Astrocyte of the spinal cord (primary cell): ENCODE data around the gene TMEM176B.

ENCODE experiments used
- DNase-seq: peaks from one replicate; pipeline ENCODE4 v3.0.0; 2011; ENCODE audit warnings: low read depth, low spot score
- H3K4me3 ChIP-seq: 2 replicates; pipeline ENCODE4 v1.5.1; 2011; ENCODE audit warnings: low read depth, mild to moderate bottlenecking, low read length, moderate library complexity
- in situ Hi-C: cut with HindIII; loops from 2 replicates; pipeline ENCODE4 v1.10.0; 2017; ENCODE audit warnings: low sequenced_read_pairs
- TF ChIP-seq, protein P1 (sequence below): IDR thresholded peaks from 2 replicates; pipeline ENCODE4 v1.5.1; 2012; ENCODE audit warnings: low read depth, mild to moderate bottlenecking, low read length, inconsistent platforms

TMEM176B gene

DNA sequence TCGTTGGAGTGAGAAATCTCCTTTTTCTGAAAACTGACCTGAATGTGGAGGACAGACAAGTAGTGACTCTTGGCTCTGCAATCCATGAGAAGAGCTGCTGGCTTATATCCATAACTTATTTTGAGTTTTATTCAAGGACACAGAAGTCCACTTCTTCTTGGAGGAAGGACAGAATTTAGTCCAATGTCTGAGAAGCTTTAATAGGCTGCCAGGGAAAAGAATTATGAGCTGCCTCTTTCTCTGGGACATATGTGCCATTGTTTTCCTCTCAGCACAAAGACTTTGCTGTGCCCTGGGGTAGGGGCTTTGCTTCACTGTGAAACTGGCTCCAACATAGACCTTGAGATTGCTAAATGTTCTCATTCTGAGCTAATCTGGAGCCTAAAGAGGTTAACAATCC lies 31.7 kb upstream of the TMEM176B start:
- no peak overlapping the region for H3K4me3 ChIP-seq
- TF ChIP-seq, protein P1, sequence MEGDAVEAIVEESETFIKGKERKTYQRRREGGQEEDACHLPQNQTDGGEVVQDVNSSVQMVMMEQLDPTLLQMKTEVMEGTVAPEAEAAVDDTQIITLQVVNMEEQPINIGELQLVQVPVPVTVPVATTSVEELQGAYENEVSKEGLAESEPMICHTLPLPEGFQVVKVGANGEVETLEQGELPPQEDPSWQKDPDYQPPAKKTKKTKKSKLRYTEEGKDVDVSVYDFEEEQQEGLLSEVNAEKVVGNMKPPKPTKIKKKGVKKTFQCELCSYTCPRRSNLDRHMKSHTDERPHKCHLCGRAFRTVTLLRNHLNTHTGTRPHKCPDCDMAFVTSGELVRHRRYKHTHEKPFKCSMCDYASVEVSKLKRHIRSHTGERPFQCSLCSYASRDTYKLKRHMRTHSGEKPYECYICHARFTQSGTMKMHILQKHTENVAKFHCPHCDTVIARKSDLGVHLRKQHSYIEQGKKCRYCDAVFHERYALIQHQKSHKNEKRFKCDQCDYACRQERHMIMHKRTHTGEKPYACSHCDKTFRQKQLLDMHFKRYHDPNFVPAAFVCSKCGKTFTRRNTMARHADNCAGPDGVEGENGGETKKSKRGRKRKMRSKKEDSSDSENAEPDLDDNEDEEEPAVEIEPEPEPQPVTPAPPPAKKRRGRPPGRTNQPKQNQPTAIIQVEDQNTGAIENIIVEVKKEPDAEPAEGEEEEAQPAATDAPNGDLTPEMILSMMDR = no peak
- DNase-seq = no peak
- in situ Hi-C loops = no loop called here

DNA sequence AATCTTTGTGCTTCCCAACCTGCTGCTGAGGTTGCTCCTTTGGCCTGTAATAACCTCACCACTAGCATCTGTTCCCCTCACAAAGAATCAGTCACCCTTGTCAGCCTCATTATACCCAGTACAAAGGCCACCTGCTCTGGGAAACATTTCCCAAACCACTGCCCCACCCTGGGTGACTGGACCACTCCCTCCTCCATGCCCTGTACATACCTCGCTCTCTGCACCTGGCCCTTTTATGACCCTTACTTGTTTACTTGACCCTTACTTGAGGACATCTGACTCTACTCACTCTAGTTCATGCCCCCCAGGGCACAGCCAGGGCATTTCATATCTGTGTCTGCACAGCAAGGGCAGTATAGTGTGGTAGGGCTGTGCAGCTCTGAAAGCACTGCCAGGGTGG lies 30.8 kb upstream of the TMEM176B start:
- DNase-seq = no peak
- TF ChIP-seq, protein P1 = no peak
- in situ Hi-C loops = no loop called here
- H3K4me3 ChIP-seq = no peak overlapping the region

DNA sequence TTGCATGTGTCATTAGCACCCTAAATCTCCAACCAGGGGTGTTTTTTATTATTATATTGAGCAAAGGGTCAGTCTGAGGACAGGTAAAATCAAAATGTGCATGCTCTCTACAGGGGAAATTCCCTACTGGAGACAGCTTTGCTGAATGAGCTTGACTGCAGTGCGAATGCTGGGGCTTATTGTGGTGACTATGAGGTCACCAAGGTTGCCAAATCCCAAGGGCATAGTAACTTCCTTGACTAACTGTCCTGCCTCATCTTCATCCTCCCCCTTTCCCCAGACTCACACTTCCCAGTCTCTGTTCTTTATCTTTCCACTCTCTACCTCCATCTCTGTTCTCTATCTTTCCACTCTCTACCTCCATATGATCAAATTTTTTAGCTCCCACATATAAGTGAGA lies 29.3 kb upstream of the TMEM176B start:
- no peak for DNase-seq
- TF ChIP-seq, protein P1 = no peak
- H3K4me3 ChIP-seq = no peak overlapping the region
- in situ Hi-C loops = no loop called here

DNA sequence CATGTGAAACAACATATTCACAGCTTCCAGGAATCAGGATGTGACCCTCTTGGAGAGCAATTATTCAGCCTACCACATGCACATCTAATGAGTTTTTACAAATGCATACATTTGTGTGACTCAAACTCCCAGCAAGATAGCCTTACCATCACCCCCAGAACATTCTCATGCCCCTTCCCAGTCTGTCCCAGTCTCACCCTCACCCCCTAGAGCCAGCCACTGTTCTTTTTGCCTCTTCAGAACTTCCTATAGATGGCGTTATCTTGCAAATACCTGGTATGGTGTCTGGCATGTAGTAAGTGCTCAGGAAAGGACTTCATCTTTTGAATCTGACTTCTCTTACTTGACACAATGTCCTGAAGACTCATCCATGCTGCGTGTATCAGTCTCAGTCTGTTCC lies 28.2 kb upstream of the TMEM176B start:
- TF ChIP-seq, protein P1 = no peak
- no peak overlapping the region for H3K4me3 ChIP-seq
- in situ Hi-C loops = no loop called here
- DNase-seq = no peak

DNA sequence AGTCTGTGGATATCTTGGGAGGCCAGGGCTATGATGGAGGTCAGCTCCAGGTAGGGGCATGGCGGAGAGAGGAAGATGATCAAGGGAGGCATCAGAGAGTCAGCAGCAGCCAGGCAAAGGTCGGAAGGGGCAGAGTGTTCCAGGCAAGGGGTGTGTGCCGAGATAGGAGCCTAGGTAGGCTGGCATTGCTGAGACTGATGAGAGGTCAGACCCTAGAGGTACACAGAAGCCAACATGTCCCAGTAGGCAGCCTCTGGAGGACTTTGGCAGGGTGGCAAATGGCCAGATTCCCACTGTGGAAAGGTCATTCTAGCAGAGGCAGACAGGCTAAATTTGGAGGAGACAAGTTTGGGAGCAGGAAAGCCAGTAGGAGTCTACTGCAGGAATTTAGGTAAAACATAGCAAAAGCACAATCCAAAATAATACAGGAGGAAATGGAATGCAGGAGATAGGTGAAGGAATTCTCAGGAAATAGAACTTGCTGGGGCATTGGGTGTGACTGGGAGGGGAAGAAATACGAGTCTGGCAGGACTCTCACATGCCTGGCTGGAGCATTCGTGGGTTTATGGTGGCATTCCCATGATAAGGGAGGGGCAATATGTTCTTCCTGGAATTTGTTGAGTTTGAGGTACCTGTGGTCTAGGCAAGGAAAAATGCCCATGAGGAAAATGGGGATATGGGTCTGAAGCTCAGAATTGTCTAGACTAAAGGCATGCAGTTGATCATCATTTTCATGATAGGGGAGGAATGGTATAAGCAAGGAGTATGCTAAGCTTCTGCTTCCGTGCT lies 26.1 kb upstream of the TMEM176B start:
- no peak for DNase-seq
- no peak overlapping the region for H3K4me3 ChIP-seq
- in situ Hi-C loops = no loop called here
- TF ChIP-seq, protein P1 = no peak

DNA sequence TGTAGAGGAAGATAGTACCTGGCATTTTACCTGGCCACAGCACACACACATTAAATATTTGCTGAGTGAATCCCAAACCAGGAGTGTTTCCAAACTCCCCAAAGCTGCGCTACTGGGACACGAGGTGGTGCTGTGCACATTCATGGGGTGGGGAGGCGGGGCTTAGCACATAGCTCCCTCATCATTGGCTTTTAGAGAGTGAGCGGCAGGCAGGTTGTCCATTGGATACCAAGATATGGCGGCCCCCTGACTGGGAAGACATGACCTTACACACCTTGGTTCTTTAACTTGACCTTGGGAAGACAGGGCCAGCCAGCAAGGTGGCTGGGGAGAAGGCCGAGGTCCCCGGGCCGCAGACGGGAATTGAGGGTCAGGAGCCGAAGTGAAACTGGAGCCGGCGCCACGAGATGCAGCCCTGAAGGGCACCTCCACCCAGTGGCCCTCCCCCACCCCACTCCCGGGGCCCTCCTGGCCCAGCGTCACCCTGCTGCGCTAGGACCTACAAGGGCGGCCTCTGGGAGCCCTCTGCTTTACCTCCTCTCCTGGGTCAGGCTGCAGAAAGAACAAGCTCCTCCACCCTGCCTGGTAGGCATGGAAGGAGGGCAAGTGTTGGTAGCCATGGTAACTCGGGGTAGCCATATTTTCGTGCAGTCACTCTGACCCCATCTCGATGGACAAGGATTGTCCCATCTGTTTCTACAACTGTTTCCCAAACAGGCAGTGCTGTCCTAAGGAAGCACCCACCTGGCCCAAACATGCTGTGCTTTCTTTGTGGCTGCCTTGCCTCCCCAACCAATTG lies 24.4 kb upstream of the TMEM176B start:
- DNase-seq = no peak
- TF ChIP-seq, protein P1 = no peak
- H3K4me3 ChIP-seq = no peak overlapping the region
- in situ Hi-C loops = no loop called here
